Measurements from ENCODE around the gene CBX3.
"Not testable (repeated sequence)": the region's sequence is repeated elsewhere in the genome, so short reads cannot be mapped to it uniquely, and the experiment has no call there.

The CBX3 gene

DNA sequence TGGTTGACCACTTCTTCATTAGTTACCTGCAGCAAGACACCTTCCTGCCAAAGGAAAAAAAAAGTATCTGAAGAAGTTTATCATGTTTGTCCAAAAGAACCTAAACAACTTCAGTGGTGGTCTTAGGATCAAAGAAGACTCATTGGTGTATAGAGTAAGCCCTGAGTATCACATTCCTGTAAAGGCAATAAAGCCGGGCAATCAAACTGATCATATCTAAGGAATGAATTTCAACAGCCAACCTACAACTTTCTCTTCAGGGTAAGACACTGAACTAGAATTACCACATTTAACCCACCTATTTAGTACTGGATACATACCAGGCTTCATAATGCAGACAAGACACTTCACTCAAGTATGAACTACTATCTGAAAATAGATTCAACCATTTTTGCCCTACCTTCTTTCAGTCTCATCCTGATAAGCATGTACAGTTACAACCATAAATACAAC lies 11.1 kb upstream of the CBX3 start:
- Histone ChIP-seq H3K4me3 (ENCODE audit: low read length) (no peak overlapping the region), H3K9me3 (ENCODE audit: insufficient read depth, low read depth, low read length) (no peaks in the 10 kb centered on the region), H3K9ac (ENCODE audit: low read depth, low read length) (no peak overlapping the region), H3K4me1 (ENCODE audit: insufficient read depth, low read length) (peaks cover 7% of the 10 kb centered on the region; the same call in 1 of the 2 replicates), H3K27ac (ENCODE audit: low read depth, low read length) (0 out of 2 replicates have a peak overlapping the region, but pooled peaks have one; percentile 10), H3K36me3 (ENCODE audit: insufficient read depth, low read length) (peaks cover 87% of the 10 kb centered on the region), H3K27me3 (ENCODE audit: insufficient read depth, low read length) (no peaks in the 10 kb centered on the region)
- 98% methylated on average over 1 of the region's 1 CpG for WGBS

- Histone ChIP-seq H3K36me3 (ENCODE audit: insufficient read depth, low read length) (peaks cover 92% of the 10 kb centered on the region), H3K9me3 (ENCODE audit: insufficient read depth, low read depth, low read length) (no peaks in the 10 kb centered on the region), H3K27me3 (ENCODE audit: insufficient read depth, low read length) (no peaks in the 10 kb centered on the region), H3K4me3 (ENCODE audit: low read length) (no peak overlapping the region), H3K9ac (ENCODE audit: low read depth, low read length) (no peak overlapping the region), H3K27ac (ENCODE audit: low read depth, low read length) (no peak overlapping the region), H3K4me1 (ENCODE audit: insufficient read depth, low read length) (peaks cover 17% of the 10 kb centered on the region)
- WGBS: 85% methylated on average over 6 of the region's 7 CpGs
Measured at GRCh38 chr7:26191233-26191973, 10.1 kb upstream of the CBX3 start.

GRCh38 chr7:26191974-26192479 lies 9.5 kb upstream of the CBX3 start:
- H3K4me1 ChIP-seq (ENCODE audit: insufficient read depth, low read length): peaks cover 23% of the 10 kb centered on the region
- peaks cover 92% of the 10 kb centered on the region for H3K36me3 ChIP-seq (ENCODE audit: insufficient read depth, low read length)
- no peaks in the 10 kb centered on the region for H3K9me3 ChIP-seq (ENCODE audit: insufficient read depth, low read depth, low read length)
- no peaks in the 10 kb centered on the region for H3K27me3 ChIP-seq (ENCODE audit: insufficient read depth, low read length)
- H3K9ac ChIP-seq (ENCODE audit: low read depth, low read length): no peak overlapping the region
- H3K4me3 ChIP-seq (ENCODE audit: low read length): no peak overlapping the region
- H3K27ac ChIP-seq (ENCODE audit: low read depth, low read length): no peak overlapping the region
- WGBS: 100% methylated on average over 1 of the region's 1 CpG

- Histone ChIP-seq H3K36me3 (ENCODE audit: insufficient read depth, low read length) (peaks cover 97% of the 10 kb centered on the region), H3K27ac (ENCODE audit: low read depth, low read length) (0 out of 2 replicates have a peak overlapping the region, but pooled peaks have one; percentile 28), H3K9ac (ENCODE audit: low read depth, low read length) (no peak overlapping the region), H3K9me3 (ENCODE audit: insufficient read depth, low read depth, low read length) (no peaks in the 10 kb centered on the region), H3K27me3 (ENCODE audit: insufficient read depth, low read length) (no peaks in the 10 kb centered on the region), H3K4me3 (ENCODE audit: low read length) (no peak overlapping the region), H3K4me1 (ENCODE audit: insufficient read depth, low read length) (peaks cover 29% of the 10 kb centered on the region)
- 93% methylated on average over 3 of the region's 3 CpGs for WGBS
Measured at GRCh38 chr7:26192485-26193087, 9.0 kb upstream of the CBX3 start.

DNA sequence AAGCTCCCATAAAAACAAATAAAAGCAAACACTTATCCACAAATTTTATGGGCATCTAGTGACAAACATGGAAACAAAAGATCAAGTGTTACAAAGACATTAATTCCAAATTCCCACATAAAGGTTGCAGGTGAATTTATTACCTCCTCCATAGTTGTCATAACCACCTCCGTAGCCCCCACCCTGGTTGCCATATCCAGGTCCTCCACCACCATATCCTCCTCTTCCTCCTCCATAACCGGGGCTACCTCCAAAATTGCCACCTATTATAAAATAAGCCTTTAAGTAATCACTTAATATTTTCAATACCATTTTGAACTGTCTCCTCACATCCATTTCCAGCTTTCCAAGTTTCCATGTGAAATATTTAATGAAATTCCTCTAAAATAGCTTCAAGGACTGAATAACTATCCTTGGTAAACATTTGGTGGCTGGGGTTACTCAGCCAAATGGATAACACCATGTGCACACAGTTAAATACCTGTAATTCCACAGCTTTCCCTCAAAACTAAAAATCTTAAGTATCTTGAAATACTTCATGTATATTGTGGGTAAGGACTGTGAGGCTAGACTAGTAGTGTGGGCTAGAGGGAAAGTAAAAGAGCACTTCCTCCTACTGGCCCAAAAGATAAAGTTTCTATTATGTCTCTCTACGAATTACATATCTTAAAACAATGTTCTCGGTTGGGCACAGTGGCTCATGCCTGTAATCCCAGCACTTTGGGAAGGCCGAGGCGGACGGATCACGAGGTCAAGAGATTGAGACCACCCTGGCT lies 7.9 kb upstream of the CBX3 start:
- H3K27ac ChIP-seq (ENCODE audit: low read depth, low read length): 0 out of 2 replicates have a peak overlapping the region, but pooled peaks have one; percentile 41
- H3K36me3 ChIP-seq (ENCODE audit: insufficient read depth, low read length): peaks cover 100% of the 10 kb centered on the region
- H3K9ac ChIP-seq (ENCODE audit: low read depth, low read length): no peak overlapping the region
- peaks cover 29% of the 10 kb centered on the region for H3K4me1 ChIP-seq (ENCODE audit: insufficient read depth, low read length)
- H3K9me3 ChIP-seq (ENCODE audit: insufficient read depth, low read depth, low read length): no peaks in the 10 kb centered on the region
- no peak overlapping the region for H3K4me3 ChIP-seq (ENCODE audit: low read length)
- no peaks in the 10 kb centered on the region for H3K27me3 ChIP-seq (ENCODE audit: insufficient read depth, low read length)
- WGBS: 94% methylated on average over 8 of the region's 8 CpGs

GRCh38 chr7:26194764-26195163 lies 6.8 kb upstream of the CBX3 start:
- H3K27me3 ChIP-seq (ENCODE audit: insufficient read depth, low read length); H3K9ac ChIP-seq (ENCODE audit: low read depth, low read length); H3K27ac ChIP-seq (ENCODE audit: low read depth, low read length); H3K9me3 ChIP-seq (ENCODE audit: insufficient read depth, low read depth, low read length); H3K4me3 ChIP-seq (ENCODE audit: low read length): not testable (repeated sequence)
- 91% methylated on average over 8 of the region's 11 CpGs for WGBS
- Histone ChIP-seq H3K36me3 (ENCODE audit: insufficient read depth, low read length) (peaks cover 99% of the 10 kb centered on the region), H3K4me1 (ENCODE audit: insufficient read depth, low read length) (peaks cover 29% of the 10 kb centered on the region)

- H3K9ac ChIP-seq (ENCODE audit: low read depth, low read length): no peak overlapping the region
- no peak overlapping the region for H3K27ac ChIP-seq (ENCODE audit: low read depth, low read length)
- H3K4me1 ChIP-seq (ENCODE audit: insufficient read depth, low read length): peaks cover 29% of the 10 kb centered on the region
- H3K9me3 ChIP-seq (ENCODE audit: insufficient read depth, low read depth, low read length): no peaks in the 10 kb centered on the region
- WGBS: 90% methylated on average over 5 of the region's 5 CpGs
- peaks cover 94% of the 10 kb centered on the region for H3K36me3 ChIP-seq (ENCODE audit: insufficient read depth, low read length)
- peak overlapping the region; percentile 94; the same call in 1 of the 2 replicates for H3K4me3 ChIP-seq (ENCODE audit: low read length)
- H3K27me3 ChIP-seq (ENCODE audit: insufficient read depth, low read length): no peaks in the 10 kb centered on the region
Measured at GRCh38 chr7:26195182-26195581, 6.4 kb upstream of the CBX3 start.

DNA sequence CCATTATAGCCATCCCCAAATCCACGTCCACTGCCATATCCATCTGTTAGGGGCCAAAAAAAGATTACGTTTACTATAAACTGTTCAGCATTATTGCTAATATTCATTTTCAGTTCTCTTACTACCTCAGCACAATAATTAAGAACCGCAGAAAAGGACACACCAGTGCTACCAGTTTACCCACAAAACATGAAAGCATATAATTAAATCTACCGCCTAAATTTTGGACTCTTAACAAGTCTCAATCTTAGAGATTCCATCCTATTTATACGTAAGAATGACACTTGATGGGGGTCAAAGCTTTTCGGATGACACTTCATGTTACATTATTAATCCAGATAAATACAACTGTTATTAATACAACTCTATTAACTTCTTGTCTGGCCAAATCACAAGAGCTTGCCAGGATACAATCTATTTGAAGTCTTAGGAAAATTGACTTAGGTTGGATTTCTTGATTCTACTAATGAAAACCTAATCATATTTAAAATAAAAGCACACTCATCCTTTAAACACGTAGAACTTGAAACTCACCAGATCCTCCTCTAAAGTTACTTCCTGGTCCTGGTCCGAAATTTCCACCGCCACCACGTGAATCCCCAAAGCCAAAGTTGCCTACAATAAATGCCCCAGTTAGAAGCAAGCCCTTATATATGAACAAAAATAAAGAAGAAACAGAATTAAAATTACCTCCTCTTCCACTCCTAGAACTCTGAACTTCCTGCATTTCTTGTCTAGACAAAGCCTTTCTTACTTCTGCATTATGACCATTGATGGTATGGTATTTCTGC lies 5.5 kb upstream of the CBX3 start:
- Histone ChIP-seq H3K4me1 (ENCODE audit: insufficient read depth, low read length) (peaks cover 29% of the 10 kb centered on the region), H3K27ac (ENCODE audit: low read depth, low read length) (no peak overlapping the region), H3K36me3 (ENCODE audit: insufficient read depth, low read length) (peaks cover 86% of the 10 kb centered on the region), H3K27me3 (ENCODE audit: insufficient read depth, low read length) (no peaks in the 10 kb centered on the region), H3K9ac (ENCODE audit: low read depth, low read length) (peak overlapping the region; percentile 100; the same call in 1 of the 2 replicates), H3K9me3 (ENCODE audit: insufficient read depth, low read depth, low read length) (no peaks in the 10 kb centered on the region), H3K4me3 (ENCODE audit: low read length) (peak overlapping the region; percentile 94)
- WGBS: 85% methylated on average over 10 of the region's 10 CpGs

DNA sequence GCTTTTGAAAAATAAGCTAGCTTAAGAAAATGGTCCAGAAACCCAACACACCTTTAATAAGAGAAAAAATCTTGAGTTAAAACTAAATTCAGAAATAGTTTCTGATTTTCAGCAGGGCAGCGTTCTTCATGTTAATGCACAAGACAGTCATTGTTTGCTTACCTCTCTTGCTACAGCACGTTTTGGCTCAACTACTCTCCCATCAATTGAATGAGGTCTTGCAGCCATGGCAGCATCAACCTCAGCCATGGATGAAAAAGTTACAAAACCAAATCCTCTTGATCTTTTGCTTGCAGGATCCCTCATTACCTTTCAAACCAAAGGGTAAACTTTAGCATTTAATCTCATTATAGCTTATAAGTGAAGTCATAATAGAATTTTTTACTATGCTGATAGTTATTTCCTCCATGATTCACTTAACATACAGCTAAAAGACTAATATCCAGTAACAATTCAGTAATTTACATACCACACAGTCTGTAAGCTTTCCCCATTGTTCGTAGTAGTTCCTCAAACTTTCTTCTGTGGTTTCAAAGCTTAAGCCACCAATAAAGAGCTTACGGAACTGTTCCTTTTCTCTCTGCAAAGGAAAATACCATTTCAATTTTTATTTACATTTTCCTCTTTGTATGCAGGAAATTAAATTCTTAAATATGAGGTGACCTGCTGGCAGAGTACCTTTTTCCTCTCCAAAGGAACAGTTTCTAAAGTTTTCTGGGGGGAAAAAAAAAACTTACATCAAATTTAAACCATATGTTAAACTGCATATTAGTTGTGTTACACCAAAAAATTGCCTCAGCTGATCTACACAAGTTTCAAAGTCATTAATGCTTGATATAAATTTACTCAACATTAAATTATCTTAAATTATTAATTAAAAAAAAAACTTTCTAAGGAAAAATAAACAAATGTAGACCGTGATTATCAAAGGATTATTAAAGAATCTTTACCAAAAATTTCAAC lies 4.1 kb upstream of the CBX3 start:
- peak overlapping the region; percentile 94 for H3K4me3 ChIP-seq (ENCODE audit: low read length)
- peak overlapping the region; percentile 100 for H3K9ac ChIP-seq (ENCODE audit: low read depth, low read length)
- 19% methylated on average over 5 of the region's 5 CpGs for WGBS
- no peaks in the 10 kb centered on the region for H3K27me3 ChIP-seq (ENCODE audit: insufficient read depth, low read length)
- peaks cover 29% of the 10 kb centered on the region for H3K4me1 ChIP-seq (ENCODE audit: insufficient read depth, low read length)
- H3K27ac ChIP-seq (ENCODE audit: low read depth, low read length): peak overlapping the region; percentile 23; the same call in 1 of the 2 replicates
- H3K36me3 ChIP-seq (ENCODE audit: insufficient read depth, low read length): peaks cover 72% of the 10 kb centered on the region
- no peaks in the 10 kb centered on the region for H3K9me3 ChIP-seq (ENCODE audit: insufficient read depth, low read depth, low read length)

Data from HUES64 (cell line).